ENCODE data around the gene KIAA0930.
A peak's percentile ranks its signal among the peaks of the same experiment; 100 is the strongest.

Gene KIAA0930

GRCh38 chr22:45155050-45155840 is 85.4 kb downstream of the KIAA0930 start:
- TF ChIP-seq CTCF (conservative IDR thresholded peaks at IDR 0.05; ENCODE audit: control insufficient read depth, insufficient read depth, low read depth, low read length): no peak
- H3K4me3 ChIP-seq (ENCODE audit: control insufficient read depth, low read depth, low read length): no peak overlapping the region
- peak; percentile 76 for DNase-seq (ENCODE audit: low read depth)

GRCh38 chr22:45154383-45154782 is 86.3 kb downstream of the KIAA0930 start:
- peak; percentile 72 for DNase-seq (ENCODE audit: low read depth)
- TF ChIP-seq CTCF (conservative IDR thresholded peaks at IDR 0.05; ENCODE audit: control insufficient read depth, insufficient read depth, low read depth, low read length): no peak
- no peak overlapping the region for H3K4me3 ChIP-seq (ENCODE audit: control insufficient read depth, low read depth, low read length)

GRCh38 chr22:45151503-45151902 is 89.2 kb downstream of the KIAA0930 start:
- DNase-seq (ENCODE audit: low read depth): no peak
- H3K4me3 ChIP-seq (ENCODE audit: control insufficient read depth, low read depth, low read length): no peak overlapping the region
- TF ChIP-seq CTCF (conservative IDR thresholded peaks at IDR 0.05; ENCODE audit: control insufficient read depth, insufficient read depth, low read depth, low read length): no peak

GRCh38 chr22:45150139-45150538 is 90.6 kb downstream of the KIAA0930 start:
- no peak for TF ChIP-seq CTCF (conservative IDR thresholded peaks at IDR 0.05; ENCODE audit: control insufficient read depth, insufficient read depth, low read depth, low read length)
- no peak overlapping the region for H3K4me3 ChIP-seq (ENCODE audit: control insufficient read depth, low read depth, low read length)
- DNase-seq (ENCODE audit: low read depth): peak; percentile 46

GRCh38 chr22:45149671-45150070 is 91.0 kb downstream of the KIAA0930 start:
- H3K4me3 ChIP-seq (ENCODE audit: control insufficient read depth, low read depth, low read length): no peak overlapping the region
- no peak for TF ChIP-seq CTCF (conservative IDR thresholded peaks at IDR 0.05; ENCODE audit: control insufficient read depth, insufficient read depth, low read depth, low read length)
- peak; percentile 51 for DNase-seq (ENCODE audit: low read depth)

GRCh38 chr22:45144916-45145315 is 95.8 kb downstream of the KIAA0930 start:
- H3K4me3 ChIP-seq (ENCODE audit: control insufficient read depth, low read depth, low read length): no peak overlapping the region
- TF ChIP-seq CTCF (conservative IDR thresholded peaks at IDR 0.05; ENCODE audit: control insufficient read depth, insufficient read depth, low read depth, low read length): no peak
- no peak for DNase-seq (ENCODE audit: low read depth)

All from fibroblast of mammary gland (primary cell).